ENCODE measurements around the gene TADA2A. TPM values are rescaled to one million over a fixed set of nuclear protein-coding genes. Genes with fewer than 3 reads are reported as not detected.
"Not testable (repeated sequence)": the region's sequence is repeated elsewhere in the genome, so short reads cannot be mapped to it uniquely, and the experiment has no call there.

TADA2A gene
- polyA plus RNA-seq, 2 of the 4 experiments (the other 2 are of a cell fraction) = 9.9 to 27.1 TPM

DNA sequence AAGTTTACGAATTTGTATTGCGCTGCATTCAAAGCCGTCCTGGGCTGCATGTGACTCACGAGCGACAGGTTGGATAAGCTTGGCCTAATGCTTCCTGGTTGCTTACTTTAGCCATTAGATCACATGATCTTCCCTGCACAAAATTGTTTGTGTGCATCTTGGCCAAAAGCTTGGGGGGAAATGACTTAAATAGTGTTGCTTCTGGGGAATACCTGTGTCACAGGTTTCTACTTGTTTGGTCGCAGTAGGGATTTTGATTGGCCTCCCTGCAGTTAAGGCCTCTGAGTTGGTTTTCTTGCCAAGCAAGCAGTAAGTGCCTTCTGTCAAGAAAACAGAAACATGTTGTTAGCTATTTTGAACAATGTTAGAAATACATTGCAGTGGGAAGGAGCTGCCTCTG lies 43.4 kb downstream of the TADA2A start:
- H3K9me3 ChIP-seq = no peaks in the 10 kb centered on the region
- WGBS (ENCODE audit: missing lambda C conversion rate) = 95% methylated on average over 6 of the region's 6 CpGs
- ATAC-seq = no peak
- POLR2A ChIA-PET = interaction anchor here (0.6 to 1.4 kb wide), 2 partner anchors 43 to 91 kb away, joined by 3 to 4 read pairs; partner anchors contain the start of gene TADA2A
- H3K4me3 ChIP-seq = no peak overlapping the region
- DNase-seq (ENCODE audit: low read depth in 1 of 2, low spot score in 1 of 2) = no peak
- TF ChIP-seq, protein P1, sequence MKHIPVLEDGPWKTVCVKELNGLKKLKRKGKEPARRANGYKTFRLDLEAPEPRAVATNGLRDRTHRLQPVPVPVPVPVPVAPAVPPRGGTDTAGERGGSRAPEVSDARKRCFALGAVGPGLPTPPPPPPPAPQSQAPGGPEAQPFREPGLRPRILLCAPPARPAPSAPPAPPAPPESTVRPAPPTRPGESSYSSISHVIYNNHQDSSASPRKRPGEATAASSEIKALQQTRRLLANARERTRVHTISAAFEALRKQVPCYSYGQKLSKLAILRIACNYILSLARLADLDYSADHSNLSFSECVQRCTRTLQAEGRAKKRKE (CRISPR knock-in tag; IDR thresholded peaks at IDR 0.05; ENCODE audit: low read depth) = no peak
- TF ChIP-seq FOXS1 (CRISPR knock-in tag; IDR thresholded peaks at IDR 0.05) (no peak), SREBF2 (IDR thresholded peaks at IDR 0.05) (no peak), ZC3H11A (IDR thresholded peaks at IDR 0.05) (no peak), FOSL2 (IDR thresholded peaks at IDR 0.05) (no peak), FOSL2 (CRISPR knock-in tag; IDR thresholded peaks at IDR 0.05) (no peak), BHLHE40 (IDR thresholded peaks at IDR 0.05; ENCODE audit: low read depth, low read length) (no peak), CBX8 (IDR thresholded peaks at IDR 0.05) (no peak), MYC (IDR thresholded peaks at IDR 0.05; ENCODE audit: borderline replicate concordance, low read length) (no peak), TP53 (CRISPR knock-in tag; IDR thresholded peaks at IDR 0.05) (no peak), HOXB5 (CRISPR knock-in tag; IDR thresholded peaks at IDR 0.05) (no peak), TFCP2L1 (CRISPR knock-in tag; IDR thresholded peaks at IDR 0.05) (no peak), RFX5 (IDR thresholded peaks at IDR 0.05) (no peak), MAZ (IDR thresholded peaks at IDR 0.05; ENCODE audit: borderline replicate concordance, low read depth, low read length) (no peak), NR3C1 (IDR thresholded peaks at IDR 0.05) (no peak), RNF2 (IDR thresholded peaks at IDR 0.05; ENCODE audit: borderline replicate concordance, low read depth) (no peak), KDM5A (IDR thresholded peaks at IDR 0.05) (no peak)
- TF ChIP-seq, protein P2, sequence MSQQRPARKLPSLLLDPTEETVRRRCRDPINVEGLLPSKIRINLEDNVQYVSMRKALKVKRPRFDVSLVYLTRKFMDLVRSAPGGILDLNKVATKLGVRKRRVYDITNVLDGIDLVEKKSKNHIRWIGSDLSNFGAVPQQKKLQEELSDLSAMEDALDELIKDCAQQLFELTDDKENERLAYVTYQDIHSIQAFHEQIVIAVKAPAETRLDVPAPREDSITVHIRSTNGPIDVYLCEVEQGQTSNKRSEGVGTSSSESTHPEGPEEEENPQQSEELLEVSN (IDR thresholded peaks at IDR 0.05; ENCODE audit: borderline replicate concordance, low read depth) = no peak
- CTCF ChIA-PET = interaction anchor here (1.0 to 4.1 kb wide), 5 partner anchors 12 to 159 kb away, joined by 3 to 23 read pairs (median 5); partner anchors contain the start of gene SYNRG
- H3K27ac ChIP-seq = no peak overlapping the region
- peaks cover 28% of the 10 kb centered on the region for H3K4me1 ChIP-seq
- no peak for FAIRE-seq
- no peak overlapping the region for H3K4me2 ChIP-seq

DNA sequence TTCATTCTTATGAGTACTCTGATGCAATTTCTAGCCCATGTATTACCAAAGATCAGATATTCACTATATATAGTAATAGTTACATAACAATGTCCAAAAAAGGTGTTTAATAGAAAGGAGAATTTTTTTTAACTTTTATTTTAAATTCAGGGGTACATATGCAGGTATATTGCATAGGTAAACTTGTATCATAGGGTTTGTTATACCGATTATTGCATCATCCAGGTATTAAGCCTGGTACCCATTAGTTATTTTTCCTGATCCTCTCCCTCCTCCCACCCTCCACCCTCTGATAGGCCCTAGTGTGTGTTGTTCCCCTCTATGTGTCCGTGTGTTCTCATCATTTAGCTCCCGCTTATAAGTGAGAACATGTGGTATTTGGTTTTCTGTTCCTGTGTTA lies 51.1 kb downstream of the TADA2A start:
- DNase-seq (ENCODE audit: low read depth in 1 of 2, low spot score in 1 of 2); FAIRE-seq; POLR2A ChIA-PET; H3K9me3 ChIP-seq; H3K4me2 ChIP-seq; ATAC-seq; H3K27ac ChIP-seq; H3K4me1 ChIP-seq; H3K4me3 ChIP-seq: not testable (repeated sequence)
- 86% methylated on average over 3 of the region's 3 CpGs for WGBS (ENCODE audit: missing lambda C conversion rate)
- CTCF ChIA-PET = interaction anchor here (1.2 to 2.8 kb wide), 2 partner anchors 19 to 22 kb away, joined by 3 to 10 read pairs; no protein-coding TSS in a partner anchor
- TF ChIP-seq CEBPB (IDR thresholded peaks at IDR 0.05) = peak in 1 of 2 experiments; percentile 26; a peak in 1 of 4 replicates

DNA sequence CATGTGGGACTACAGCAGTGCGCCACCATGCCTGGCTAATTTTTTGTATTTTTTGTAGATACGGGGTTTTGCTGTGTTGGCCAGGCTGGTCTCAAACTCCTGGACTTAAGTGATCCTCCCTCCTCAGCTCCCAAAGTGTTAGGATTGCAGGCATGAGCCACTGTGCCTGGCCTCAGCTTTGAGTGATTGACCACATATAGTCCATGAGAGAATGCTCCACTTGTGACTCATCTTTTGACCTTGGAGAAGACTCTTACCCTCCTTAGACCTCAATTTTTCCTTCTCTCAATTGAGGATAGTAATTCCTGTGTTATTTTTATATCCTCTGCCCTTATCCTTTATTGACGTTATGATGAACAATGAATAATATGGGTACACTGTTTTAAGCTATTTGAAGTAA lies 52.1 kb downstream of the TADA2A start:
- peak; percentile 13 to 75; a peak in 4 of 6 replicates for ATAC-seq
- Histone ChIP-seq H3K4me1 (peaks cover 6% of the 10 kb centered on the region; the same call in 2 of the 3 replicates), H3K9me3 (no peaks in the 10 kb centered on the region), H3K27ac (peak overlapping the region in 1 of 2 experiments; percentile 38; a peak in 1 of 6 replicates), H3K4me3 (no peak overlapping the region), H3K4me2 (no peak overlapping the region)
- POLR2A ChIA-PET = interaction anchor here (0.5 to 0.6 kb wide), 2 partner anchors 100 to 397 kb away, joined by 3 to 4 read pairs; no protein-coding TSS in a partner anchor
- 86% methylated on average over 3 of the region's 3 CpGs for WGBS (ENCODE audit: missing lambda C conversion rate)
- no peak for TF ChIP-seq HOXB5 (CRISPR knock-in tag; IDR thresholded peaks at IDR 0.05)
- no peak for TF ChIP-seq CHD4 (IDR thresholded peaks at IDR 0.05; ENCODE audit: borderline replicate concordance)
- no peak for TF ChIP-seq MYC (IDR thresholded peaks at IDR 0.05; ENCODE audit: borderline replicate concordance, low read length)
- no peak for TF ChIP-seq FOSL2 (IDR thresholded peaks at IDR 0.05)
- peak; percentile 48 for TF ChIP-seq FOSL2 (CRISPR knock-in tag; IDR thresholded peaks at IDR 0.05)
- CTCF ChIA-PET = interaction anchor here (0.6 to 1.2 kb wide), 5 partner anchors 9 to 85 kb away, joined by 3 to 4 read pairs (median 3); no protein-coding TSS in a partner anchor
- FAIRE-seq = no peak
- DNase-seq (ENCODE audit: low read depth in 1 of 2, low spot score in 1 of 2) = peak in 1 of 2 experiments; percentile 44
